HG02759 (cell line): ENCODE results near the gene CRIP3.
"Not testable (repeated sequence)": the region's sequence is repeated elsewhere in the genome, so short reads cannot be mapped to it uniquely, and the experiment has no call there.

Experiments
- ATAC-seq: cut with Tn5 transposase; IDR thresholded peaks from one replicate; pipeline ENCODE4 v1.9.1; 2021; ENCODE audit warnings: mild to moderate bottlenecking, moderate library complexity; ENCODE audit not compliant: unreplicated experiment

Gene CRIP3

DNA sequence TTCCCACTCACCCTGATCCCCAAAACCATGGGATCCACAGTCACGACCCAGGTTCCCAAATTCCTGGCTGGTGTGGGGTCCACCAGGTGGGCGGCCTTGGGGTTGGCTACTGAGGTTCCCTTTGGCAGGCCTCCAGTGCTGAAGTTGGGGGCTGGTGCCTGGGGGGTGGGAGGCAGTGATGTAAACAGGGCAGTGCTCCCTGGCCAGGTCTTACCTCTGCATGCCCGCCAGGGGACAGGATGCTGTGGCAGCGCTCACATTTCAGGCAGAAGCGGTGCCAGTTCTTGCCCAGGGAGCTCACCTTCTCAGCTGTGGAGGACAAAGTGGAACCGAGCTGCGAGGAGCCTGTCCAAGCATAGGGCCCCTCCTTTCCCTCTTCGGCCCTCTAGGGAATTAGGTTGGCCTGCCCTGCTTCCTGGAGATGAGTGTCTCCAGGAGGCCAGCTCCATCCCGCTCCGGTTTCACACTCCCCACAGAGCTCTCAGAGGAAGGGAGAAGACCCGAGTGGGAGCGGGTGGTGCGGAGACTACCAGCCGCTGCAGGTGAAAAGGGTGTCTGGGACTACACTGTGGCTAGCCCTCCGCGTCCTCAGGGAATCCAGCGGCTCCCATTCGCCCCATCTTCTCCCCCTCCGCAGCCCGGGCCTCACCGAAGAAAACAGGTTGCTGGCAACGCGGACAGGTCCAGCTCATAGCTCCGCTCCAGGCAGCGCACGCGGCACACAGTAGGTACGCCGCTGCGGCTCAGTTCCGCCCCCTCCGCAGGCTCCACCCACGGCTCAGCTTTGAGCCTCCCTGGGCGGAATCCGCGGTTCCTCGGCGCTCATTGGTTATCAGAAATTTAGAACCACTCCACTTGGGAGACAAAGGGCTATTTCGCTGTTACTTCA lies at the start of gene CRIP3:
Gene CRIP3, minus strand, starts transcription at position 726 of the 889 bp plus-strand sequence. Its CDS starts 34 bp downstream, at position 692.
- peak; percentile 68 for ATAC-seq

GRCh38 chr6:43355862-43356590 lies 47.4 kb upstream of the CRIP3 start:
- no peak for ATAC-seq

GRCh38 chr6:43351951-43352350 lies 43.3 kb upstream of the CRIP3 start:
- not testable (repeated sequence) for ATAC-seq

DNA sequence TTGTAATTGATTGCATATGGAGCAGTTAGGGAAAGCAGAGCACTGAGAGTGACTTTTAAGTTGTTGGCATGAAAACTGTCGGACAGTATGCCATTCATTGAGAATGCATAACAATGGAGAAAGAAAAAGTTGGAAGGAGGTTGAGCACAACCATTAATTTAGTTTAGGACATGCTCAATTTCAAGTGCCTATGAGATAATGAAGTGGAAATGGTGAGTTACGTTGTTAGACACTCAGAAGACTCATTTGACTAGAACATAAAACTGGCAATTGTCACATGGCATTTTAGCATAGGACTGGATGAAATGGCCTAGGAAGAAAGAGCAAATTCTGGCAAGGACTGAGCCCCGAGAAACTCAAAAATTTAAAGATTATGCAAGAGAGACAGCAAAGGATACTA lies 38.8 kb upstream of the CRIP3 start:
- no peak for ATAC-seq

DNA sequence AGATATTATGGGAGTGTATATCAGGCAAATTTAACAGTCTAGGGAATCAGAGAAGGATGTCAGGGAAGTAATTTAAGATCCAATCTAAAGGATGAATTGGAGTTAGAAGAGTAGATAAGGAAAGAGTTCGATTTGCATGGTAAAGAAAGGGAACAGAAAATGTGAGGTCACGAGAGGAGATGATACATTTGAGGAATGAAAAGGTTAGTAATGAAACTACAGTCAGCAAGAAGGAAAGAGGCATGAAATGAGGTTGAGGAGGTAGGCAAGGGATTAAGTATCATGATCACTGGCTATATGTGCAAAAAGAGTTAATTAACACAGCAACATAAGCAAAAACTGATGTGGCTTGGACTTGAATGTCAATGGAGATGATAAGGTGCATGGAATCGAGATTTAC lies 38.4 kb upstream of the CRIP3 start:
- ATAC-seq = no peak

DNA sequence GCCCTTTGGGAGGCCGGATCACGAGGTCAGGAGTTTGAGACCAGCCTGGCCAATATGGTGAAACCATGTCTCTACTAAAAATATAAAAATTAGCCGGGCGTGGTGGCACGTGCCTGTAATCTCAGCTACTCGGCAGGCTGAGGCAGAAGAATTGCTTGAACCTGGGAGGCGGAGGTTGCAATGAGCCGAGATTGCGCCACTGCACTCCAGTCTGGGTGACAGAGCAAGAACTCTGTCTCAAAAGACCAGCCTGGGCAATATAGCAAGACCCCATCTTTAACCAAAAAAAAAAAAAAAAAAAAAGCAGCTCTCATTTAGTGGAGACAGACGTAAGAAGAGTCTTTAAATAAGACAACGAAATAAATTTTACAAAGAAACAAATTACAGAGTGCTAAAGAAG lies 37.6 kb upstream of the CRIP3 start:
- ATAC-seq = not testable (repeated sequence)

- peak; percentile 75 for ATAC-seq
These were observed 30.5 kb upstream of the CRIP3 start for GRCh38 chr6:43339168-43339567.

GRCh38 chr6:43338243-43338642 lies 29.6 kb upstream of the CRIP3 start:
- ATAC-seq = peak; percentile 62

DNA sequence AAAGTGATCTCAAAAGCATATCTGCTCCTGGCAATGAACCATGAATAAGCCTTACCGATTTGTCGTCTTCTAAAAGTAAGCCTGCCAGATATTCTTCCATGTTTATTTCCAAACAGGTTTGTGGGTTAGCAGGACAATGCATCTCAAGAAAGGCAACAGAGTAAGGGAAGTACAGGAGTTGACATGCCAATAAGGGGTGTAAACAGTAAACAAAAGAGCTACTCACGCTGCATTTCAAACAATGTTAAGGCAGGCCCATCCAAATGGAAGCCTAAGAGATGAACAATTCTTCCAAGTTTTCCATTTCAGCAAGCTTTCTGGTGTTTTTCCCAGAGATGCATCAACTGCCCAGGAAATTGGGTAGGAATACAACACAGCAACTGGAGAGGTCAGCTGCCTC lies 27.8 kb upstream of the CRIP3 start:
- ATAC-seq = no peak

- no peak for ATAC-seq
These were observed 26.8 kb upstream of the CRIP3 start for GRCh38 chr6:43335469-43335868.

GRCh38 chr6:43334466-43335095 lies 26.0 kb upstream of the CRIP3 start:
- no peak for ATAC-seq

DNA sequence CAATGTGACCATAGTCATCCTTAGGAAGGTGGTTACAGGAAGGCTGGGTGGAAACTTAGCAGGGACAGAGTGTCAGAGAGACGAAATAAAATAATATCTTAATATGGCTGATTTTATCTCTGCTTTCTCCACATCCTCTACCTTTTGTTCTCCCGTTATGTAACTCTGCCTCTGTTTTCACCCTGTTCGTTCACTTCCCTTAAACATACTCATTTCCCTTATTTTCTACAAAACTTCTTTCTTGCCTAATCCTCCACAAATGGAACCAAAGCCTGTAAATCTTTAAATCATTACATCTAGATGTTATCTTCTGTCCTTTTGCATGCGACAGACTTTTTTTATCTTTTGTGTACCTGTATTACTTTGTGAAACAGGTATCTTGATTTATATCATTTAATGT lies 23.3 kb upstream of the CRIP3 start:
- no peak for ATAC-seq

GRCh38 chr6:43331470-43331869 lies 22.8 kb upstream of the CRIP3 start:
- ATAC-seq = no peak

- ATAC-seq = no peak
These were observed 19.9 kb upstream of the CRIP3 start for GRCh38 chr6:43328528-43328927.

GRCh38 chr6:43325876-43326275 lies 17.2 kb upstream of the CRIP3 start:
- no peak for ATAC-seq

- no peak for ATAC-seq
These were observed 9.4 kb upstream of the CRIP3 start for GRCh38 chr6:43318011-43318410.

GRCh38 chr6:43313813-43314212 lies 5.2 kb upstream of the CRIP3 start:
- no peak for ATAC-seq

GRCh38 chr6:43311666-43312065 lies 3.0 kb upstream of the CRIP3 start:
- ATAC-seq = no peak

GRCh38 chr6:43310624-43311023 lies 2.0 kb upstream of the CRIP3 start:
- ATAC-seq = no peak

DNA sequence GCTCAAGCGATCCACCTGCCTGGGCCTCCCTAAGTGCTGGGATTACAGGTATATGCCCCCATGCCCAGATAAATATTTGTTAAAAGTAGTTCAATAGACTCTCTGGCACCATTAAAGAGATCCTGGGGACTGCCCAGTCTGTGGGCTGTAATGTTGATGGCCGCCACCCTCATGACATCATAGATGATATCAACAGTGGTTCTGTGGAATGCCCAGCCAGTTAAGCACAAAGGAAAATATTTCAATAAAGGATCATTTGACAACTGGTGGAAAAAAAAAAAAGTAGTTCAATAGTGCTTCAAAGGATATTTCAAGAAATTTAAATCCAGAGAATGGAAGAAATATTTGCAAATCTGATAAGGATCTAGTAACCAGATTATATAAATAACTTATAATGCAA lies 1.5 kb upstream of the CRIP3 start:
- ATAC-seq = no peak

GRCh38 chr6:43308990-43309477 lies 408 bp upstream of the CRIP3 start:
- ATAC-seq = peak; percentile 9
